Measurements from ENCODE around the gene VSIG10L.

GRCh38 chr19:51366389-51367254, 24.7 kb upstream of the VSIG10L start:
- TF ChIP-seq, protein P1, sequence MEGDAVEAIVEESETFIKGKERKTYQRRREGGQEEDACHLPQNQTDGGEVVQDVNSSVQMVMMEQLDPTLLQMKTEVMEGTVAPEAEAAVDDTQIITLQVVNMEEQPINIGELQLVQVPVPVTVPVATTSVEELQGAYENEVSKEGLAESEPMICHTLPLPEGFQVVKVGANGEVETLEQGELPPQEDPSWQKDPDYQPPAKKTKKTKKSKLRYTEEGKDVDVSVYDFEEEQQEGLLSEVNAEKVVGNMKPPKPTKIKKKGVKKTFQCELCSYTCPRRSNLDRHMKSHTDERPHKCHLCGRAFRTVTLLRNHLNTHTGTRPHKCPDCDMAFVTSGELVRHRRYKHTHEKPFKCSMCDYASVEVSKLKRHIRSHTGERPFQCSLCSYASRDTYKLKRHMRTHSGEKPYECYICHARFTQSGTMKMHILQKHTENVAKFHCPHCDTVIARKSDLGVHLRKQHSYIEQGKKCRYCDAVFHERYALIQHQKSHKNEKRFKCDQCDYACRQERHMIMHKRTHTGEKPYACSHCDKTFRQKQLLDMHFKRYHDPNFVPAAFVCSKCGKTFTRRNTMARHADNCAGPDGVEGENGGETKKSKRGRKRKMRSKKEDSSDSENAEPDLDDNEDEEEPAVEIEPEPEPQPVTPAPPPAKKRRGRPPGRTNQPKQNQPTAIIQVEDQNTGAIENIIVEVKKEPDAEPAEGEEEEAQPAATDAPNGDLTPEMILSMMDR (conservative IDR thresholded peaks at IDR 0.05; ENCODE audit: low read length) = no peak
- TF ChIP-seq EZH2phosphoT487 (IDR thresholded peaks at IDR 0.05; ENCODE audit: borderline replicate concordance, low read depth, low read length) = no peak
